SW 1271 (cell line): ENCODE results near the gene DAD1.
"Not testable (repeated sequence)": the region's sequence is repeated elsewhere in the genome, so short reads cannot be mapped to it uniquely, and the experiment has no call there.

ENCODE experiments used
- DNase-seq, 2 experiments: peaks; one replicate each; lab custom pipeline; 2025; lab: John Stamatoyannopoulos, UW

The DAD1 gene

GRCh38 chr14:22598896-22599244, 9.8 kb upstream of the DAD1 start:
- DNase-seq, result peak in 1 of 2 experiments; percentile 67

GRCh38 chr14:22598099-22598895, 9.3 kb upstream of the DAD1 start, which contains the start of gene ABHD4:
ABHD4 (plus strand) TSS chr14:22598300; CDS start chr14:22598307, 7 bp downstream.
- DNase-seq, result peak in 1 of 2 experiments; percentile 60

GRCh38 chr14:22597771-22598098, 8.7 kb upstream of the DAD1 start:
- DNase-seq, result no peak

GRCh38 chr14:22597265-22597664, 8.2 kb upstream of the DAD1 start:
- no peak for DNase-seq

GRCh38 chr14:22596354-22596879, 7.4 kb upstream of the DAD1 start:
- DNase-seq, result no peak

GRCh38 chr14:22594156-22594716, 5.2 kb upstream of the DAD1 start:
- DNase-seq, result no peak

- DNase-seq, result no peak
Observed at GRCh38 chr14:22593601-22594000, 4.6 kb upstream of the DAD1 start.

GRCh38 chr14:22593189-22593588, 4.2 kb upstream of the DAD1 start:
- no peak for DNase-seq

GRCh38 chr14:22588526-22589095, 413 bp downstream of the DAD1 start:
- DNase-seq, result no peak

- DNase-seq, result not testable (repeated sequence)
Observed at GRCh38 chr14:22587677-22588422, 1.2 kb downstream of the DAD1 start.

GRCh38 chr14:22587247-22587646, 1.8 kb downstream of the DAD1 start:
- no peak for DNase-seq

- no peak for DNase-seq
Observed at GRCh38 chr14:22583994-22584393, 5.0 kb downstream of the DAD1 start.

- no peak for DNase-seq
Observed at GRCh38 chr14:22580625-22581024, 8.4 kb downstream of the DAD1 start.

GRCh38 chr14:22579881-22580280, 9.1 kb downstream of the DAD1 start:
- no peak for DNase-seq

- no peak for DNase-seq
Observed at GRCh38 chr14:22579236-22579635, 9.8 kb downstream of the DAD1 start.

- DNase-seq, result no peak
Observed at GRCh38 chr14:22577334-22577908, 11.6 kb downstream of the DAD1 start.

GRCh38 chr14:22573804-22574203, 15.2 kb downstream of the DAD1 start:
- DNase-seq, result no peak

- DNase-seq, result no peak
Observed at GRCh38 chr14:22572562-22573058, 16.4 kb downstream of the DAD1 start.

GRCh38 chr14:22570132-22570949, 18.7 kb downstream of the DAD1 start:
- DNase-seq, result peak; percentile 62 to 82

- DNase-seq, result no peak
Observed at GRCh38 chr14:22569737-22570131, 19.3 kb downstream of the DAD1 start.

GRCh38 chr14:22569106-22569736, 19.8 kb downstream of the DAD1 start:
- DNase-seq, result no peak
